SW 1271 (cell line): Measurements from ENCODE around the gene GTF2A2.

Experiments used
- DNase-seq, 2 experiments: peaks; one replicate each; lab custom pipeline; 2025; lab: John Stamatoyannopoulos, UW

The GTF2A2 gene

DNA sequence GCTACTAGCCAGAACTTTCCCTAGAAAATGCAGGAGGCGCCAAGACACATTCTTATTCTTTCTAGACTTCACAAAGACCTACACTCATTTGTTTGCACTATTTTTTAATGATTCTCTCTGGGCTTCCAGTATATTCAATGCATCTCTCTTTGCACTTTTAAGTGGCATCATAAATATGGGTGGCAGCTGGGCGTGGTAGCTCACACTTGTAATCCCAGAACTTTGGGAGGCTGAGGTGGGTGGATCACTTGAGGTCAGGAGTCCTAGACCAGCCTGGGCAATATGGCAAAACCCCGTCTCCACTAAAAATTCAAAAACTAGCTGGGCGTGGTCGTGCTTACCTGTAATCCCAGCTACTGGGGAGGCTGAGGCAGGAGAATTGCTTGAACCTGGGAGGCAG is 51.3 kb downstream of the GTF2A2 start:
- no peak for DNase-seq

GRCh38 chr15:59598461-59598860 is 58.9 kb downstream of the GTF2A2 start:
- no peak for DNase-seq

DNA sequence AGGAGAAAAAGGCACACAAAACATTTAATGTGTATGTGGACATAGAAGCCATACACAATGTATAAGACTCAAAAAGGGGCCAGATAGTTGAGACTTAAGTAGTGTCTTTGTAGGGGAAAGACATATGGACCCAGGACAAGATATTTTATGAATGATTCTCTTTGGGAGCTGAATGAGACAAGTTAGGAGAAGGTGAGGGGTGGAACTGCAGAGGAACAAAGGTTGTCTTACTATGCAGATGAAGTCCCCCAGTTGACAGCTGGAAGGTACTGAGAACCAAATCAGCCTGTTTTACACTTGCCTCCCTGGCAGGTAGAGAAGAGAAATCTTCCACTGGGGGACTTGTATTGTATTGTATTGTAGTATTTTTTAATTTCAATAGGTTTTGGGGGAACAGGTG is 60.7 kb downstream of the GTF2A2 start:
- no peak for DNase-seq

- no peak for DNase-seq
Observed at GRCh38 chr15:59595434-59595915, 61.8 kb downstream of the GTF2A2 start.

- DNase-seq: no peak
Observed at GRCh38 chr15:59594991-59595390, 62.3 kb downstream of the GTF2A2 start.

DNA sequence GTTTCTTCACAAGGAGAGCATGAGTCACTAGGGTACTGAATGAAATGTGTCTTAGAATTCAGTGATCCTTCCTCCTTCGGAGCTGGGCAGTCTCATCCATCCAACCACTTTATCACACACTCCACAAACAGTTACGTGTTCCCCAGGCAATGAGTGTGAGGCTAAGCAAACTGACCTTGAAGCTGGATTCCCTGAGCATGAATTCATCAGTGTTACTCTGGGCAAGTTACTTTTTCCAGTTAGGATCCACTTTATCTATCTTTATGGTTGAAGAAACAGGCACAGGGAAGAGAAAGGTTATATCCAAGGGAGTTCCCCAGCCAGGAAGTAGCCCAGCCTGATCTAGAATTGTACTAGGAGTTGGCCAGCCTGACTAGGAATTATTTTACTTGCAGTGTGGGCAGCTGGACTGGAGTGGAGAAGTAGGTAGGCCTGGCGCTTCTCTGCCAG is 62.8 kb downstream of the GTF2A2 start:
- DNase-seq: no peak

DNA sequence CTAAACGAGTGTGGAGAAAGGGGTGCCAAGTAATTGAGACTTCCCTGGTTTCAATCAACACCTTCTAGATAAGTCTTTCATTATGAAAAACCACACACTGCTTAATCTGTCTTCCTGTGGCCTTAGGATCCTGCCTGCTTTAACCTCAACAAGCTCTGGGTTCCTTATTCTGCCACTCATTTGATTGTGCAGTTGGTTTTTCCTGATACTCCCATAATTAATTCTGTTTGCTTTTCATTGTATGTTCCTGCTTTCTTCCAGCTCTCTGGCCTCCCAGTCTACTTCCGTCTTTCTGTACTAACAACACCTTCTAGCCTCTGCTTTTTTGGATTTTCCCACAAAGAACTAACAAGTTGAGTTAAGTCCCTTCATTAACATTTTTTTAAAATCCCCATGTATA is 66.0 kb downstream of the GTF2A2 start:
- DNase-seq: no peak

DNA sequence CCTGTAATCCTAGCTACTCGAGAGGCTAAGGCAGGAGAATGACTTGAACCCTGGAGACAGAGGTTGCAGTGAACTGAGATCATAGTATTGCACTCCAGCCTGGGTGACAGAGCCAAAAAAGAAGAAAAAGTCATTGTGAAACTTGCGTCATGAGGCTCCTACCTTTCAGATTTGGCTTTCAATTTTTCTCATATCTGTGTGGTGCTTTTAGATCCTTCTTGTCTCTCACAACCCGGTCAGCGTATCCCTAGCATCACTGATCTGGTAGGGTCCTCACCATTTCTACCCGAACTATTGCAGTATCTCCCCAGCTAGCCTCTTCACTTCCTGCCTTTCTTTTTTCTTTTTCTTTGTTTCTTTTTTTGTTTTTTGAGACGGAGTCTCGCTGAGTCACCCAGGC is 67.3 kb downstream of the GTF2A2 start:
- DNase-seq: no peak
